WTC11 (cell line): Measurements from ENCODE around the gene NSG2. TPM values are rescaled to one million over a fixed set of nuclear protein-coding genes. Genes with fewer than 3 reads are reported as not detected.

ENCODE experiments used
- ATAC-seq: fragments of 200-7000 bp; cut with Tn5 transposase; 2 replicates; pipeline ENCODE4 v1.10.0; 2021; ENCODE audit warnings: mild to moderate bottlenecking, moderate library complexity
- CTCF ChIA-PET: fragments of 300-600 bp; sonication (Branson Sonifier 250); formaldehyde crosslinking; loops from one replicate; lab custom pipeline; 2021; ENCODE audit warnings: antibody characterized with exemption; lab: Charles Lee
- POLR2A ChIA-PET: fragments of 350-600 bp; sonication (Branson Sonifier 250); formaldehyde crosslinking; loops from one replicate; lab custom pipeline; 2021; ENCODE audit warnings: antibody characterized with exemption; lab: Charles Lee
- DNase-seq: peaks from one replicate; pipeline ENCODE4 v3.0.0; 2021; ENCODE audit warnings: low spot score
- H3K27ac Mint-ChIP-seq: 2 replicates; pipeline ENCODE4 v1.8.0; 2021; ENCODE audit warnings: mixed read lengths
- H3K27me3 Mint-ChIP-seq: 2 replicates; pipeline ENCODE4 v1.8.0; 2021; ENCODE audit warnings: low read depth, mild to moderate bottlenecking, moderate library complexity, mixed read lengths
- H3K36me3 Mint-ChIP-seq: 2 replicates; pipeline ENCODE4 v1.8.0; 2021; ENCODE audit warnings: mixed read lengths
- H3K4me1 Mint-ChIP-seq: 2 replicates; pipeline ENCODE4 v1.8.0; 2022; ENCODE audit warnings: mixed read lengths
- H3K4me3 Mint-ChIP-seq: 2 replicates; pipeline ENCODE4 v1.8.0; 2021; ENCODE audit warnings: mild to moderate bottlenecking, moderate library complexity, mixed read lengths
- H3K9me3 Mint-ChIP-seq: 2 replicates; pipeline ENCODE4 v1.8.0; 2021; ENCODE audit warnings: mixed read lengths
- CBFB ChIP-seq: sonication (generic); formaldehyde crosslinking; IDR thresholded peaks from 2 replicates; pipeline ENCODE4 v1.8.1; 2022; ENCODE audit warnings: mild to moderate bottlenecking, low read depth, missing genetic modification reagents
- EMX1 ChIP-seq: fragments of 250-450 bp; sonication (Bioruptor Pico); IDR thresholded peaks from 2 replicates; pipeline ENCODE4 v1.8.0; 2021; ENCODE audit warnings: mild to moderate bottlenecking
- HMGXB4 ChIP-seq: sonication (generic); formaldehyde crosslinking; IDR thresholded peaks from 2 replicates; pipeline ENCODE4 v1.8.1; 2023; ENCODE audit warnings: mild to moderate bottlenecking, moderate library complexity, missing genetic modification reagents
- JAZF1 ChIP-seq: fragments of 250-450 bp; sonication (Bioruptor Pico); IDR thresholded peaks from 2 replicates; pipeline ENCODE4 v1.9.0; 2021; ENCODE audit warnings: moderate library complexity, mild to moderate bottlenecking, inconsistent platforms
- JUN ChIP-seq: sonication (generic); formaldehyde crosslinking; IDR thresholded peaks from 2 replicates; pipeline ENCODE4 v1.8.0; 2023; ENCODE audit warnings: mild to moderate bottlenecking, missing genetic modification reagents
- MLX ChIP-seq: sonication (generic); formaldehyde crosslinking; IDR thresholded peaks from 2 replicates; pipeline ENCODE4 v1.8.1; 2023; ENCODE audit warnings: mild to moderate bottlenecking, missing genetic modification reagents, moderate library complexity
- MYBL2 ChIP-seq: sonication (generic); formaldehyde crosslinking; IDR thresholded peaks from 2 replicates; pipeline ENCODE4 v1.8.1; 2023; ENCODE audit warnings: mild to moderate bottlenecking, moderate library complexity, missing genetic modification reagents
- NR1H2 ChIP-seq: sonication (generic); formaldehyde crosslinking; IDR thresholded peaks from 2 replicates; pipeline ENCODE4 v1.9.0; 2021; ENCODE audit warnings: mild to moderate bottlenecking, moderate library complexity, missing genetic modification reagents
- RORB ChIP-seq: fragments of 250-450 bp; sonication (Bioruptor Pico); IDR thresholded peaks from 2 replicates; pipeline ENCODE4 v1.9.0; 2021; ENCODE audit warnings: mild to moderate bottlenecking
- SP1 ChIP-seq: sonication (generic); formaldehyde crosslinking; conservative IDR thresholded peaks from 2 replicates; pipeline ENCODE4 v1.8.1; 2022; ENCODE audit warnings: missing genetic modification reagents
- STAT6 ChIP-seq: sonication (generic); formaldehyde crosslinking; conservative IDR thresholded peaks from 2 replicates; pipeline ENCODE4 v1.8.1; 2023; ENCODE audit warnings: mild to moderate bottlenecking, low read depth, missing genetic modification reagents, moderate library complexity
- ZNF263 ChIP-seq: sonication (generic); formaldehyde crosslinking; IDR thresholded peaks from 2 replicates; pipeline ENCODE4 v1.8.1; 2022; ENCODE audit warnings: low read depth, mild to moderate bottlenecking, moderate library complexity, missing genetic modification reagents
- ZNF317 ChIP-seq: sonication (generic); formaldehyde crosslinking; IDR thresholded peaks from 2 replicates; pipeline ENCODE4 v1.8.1; 2023; ENCODE audit warnings: low read depth, mild to moderate bottlenecking, moderate library complexity, missing genetic modification reagents, borderline replicate concordance
- ZNF423 ChIP-seq: fragments of 250-450 bp; sonication (Bioruptor Pico); IDR thresholded peaks from 2 replicates; pipeline ENCODE4 v2.1.2; 2022; ENCODE audit warnings: mild to moderate bottlenecking, moderate library complexity
- ZNF671 ChIP-seq: fragments of 250-450 bp; sonication (Bioruptor Pico); IDR thresholded peaks from 2 replicates; pipeline ENCODE4 v1.8.0; 2021; ENCODE audit warnings: mild to moderate bottlenecking
- total RNA-seq: library from RNA; stranded (reverse); gene quantifications from 3 replicates; pipeline ENCODE4 v1.2.3, GENCODE V29; 2021
- TF ChIP-seq, protein P1 (sequence below): sonication (generic); formaldehyde crosslinking; IDR thresholded peaks from 2 replicates; pipeline ENCODE4 v1.8.0; 2023; ENCODE audit warnings: mild to moderate bottlenecking, missing genetic modification reagents
- TF ChIP-seq, protein P2 (sequence below): fragments of 250-450 bp; sonication (Bioruptor Pico); IDR thresholded peaks from 2 replicates; pipeline ENCODE4 v2.1.2; 2022; ENCODE audit warnings: mild to moderate bottlenecking, moderate library complexity
- TF ChIP-seq, protein P3 (sequence below): sonication (generic); formaldehyde crosslinking; IDR thresholded peaks from 2 replicates; pipeline ENCODE4 v1.8.1; 2022; ENCODE audit warnings: mild to moderate bottlenecking, missing genetic modification reagents, moderate library complexity, borderline replicate concordance

Gene NSG2
- total RNA-seq, 1 experiment from 2014 or later, result not detected

GRCh38 chr5:174071484-174071883 lies 26.0 kb downstream of the NSG2 start (continued):
- TF ChIP-seq HMGXB4 (CRISPR knock-in tag), result no peak

- H3K4me3 Mint-ChIP-seq, result no peak overlapping the region
- no peak for DNase-seq
- CTCF ChIA-PET, result no interaction called here
Observed at GRCh38 chr5:174073122-174073660, 27.7 kb downstream of the NSG2 start.

More at GRCh38 chr5:174073122-174073660, 27.7 kb downstream of the NSG2 start:
- Mint-ChIP-seq H3K9me3 (no peaks in the 10 kb centered on the region), H3K27ac (no peak overlapping the region), H3K4me1 (no peaks in the 10 kb centered on the region), H3K36me3 (no peaks in the 10 kb centered on the region), H3K27me3 (no peaks in the 10 kb centered on the region)
- TF ChIP-seq EMX1 (CRISPR knock-in tag), result no peak
- TF ChIP-seq ZNF423 (CRISPR knock-in tag), result no peak
- no peak for TF ChIP-seq JUN (CRISPR knock-in tag)
- TF ChIP-seq NR1H2 (CRISPR knock-in tag), result no peak
- TF ChIP-seq SP1 (CRISPR knock-in tag), result no peak
- TF ChIP-seq CBFB (CRISPR knock-in tag), result no peak
- TF ChIP-seq ZNF317, result no peak
- TF ChIP-seq, protein P1, sequence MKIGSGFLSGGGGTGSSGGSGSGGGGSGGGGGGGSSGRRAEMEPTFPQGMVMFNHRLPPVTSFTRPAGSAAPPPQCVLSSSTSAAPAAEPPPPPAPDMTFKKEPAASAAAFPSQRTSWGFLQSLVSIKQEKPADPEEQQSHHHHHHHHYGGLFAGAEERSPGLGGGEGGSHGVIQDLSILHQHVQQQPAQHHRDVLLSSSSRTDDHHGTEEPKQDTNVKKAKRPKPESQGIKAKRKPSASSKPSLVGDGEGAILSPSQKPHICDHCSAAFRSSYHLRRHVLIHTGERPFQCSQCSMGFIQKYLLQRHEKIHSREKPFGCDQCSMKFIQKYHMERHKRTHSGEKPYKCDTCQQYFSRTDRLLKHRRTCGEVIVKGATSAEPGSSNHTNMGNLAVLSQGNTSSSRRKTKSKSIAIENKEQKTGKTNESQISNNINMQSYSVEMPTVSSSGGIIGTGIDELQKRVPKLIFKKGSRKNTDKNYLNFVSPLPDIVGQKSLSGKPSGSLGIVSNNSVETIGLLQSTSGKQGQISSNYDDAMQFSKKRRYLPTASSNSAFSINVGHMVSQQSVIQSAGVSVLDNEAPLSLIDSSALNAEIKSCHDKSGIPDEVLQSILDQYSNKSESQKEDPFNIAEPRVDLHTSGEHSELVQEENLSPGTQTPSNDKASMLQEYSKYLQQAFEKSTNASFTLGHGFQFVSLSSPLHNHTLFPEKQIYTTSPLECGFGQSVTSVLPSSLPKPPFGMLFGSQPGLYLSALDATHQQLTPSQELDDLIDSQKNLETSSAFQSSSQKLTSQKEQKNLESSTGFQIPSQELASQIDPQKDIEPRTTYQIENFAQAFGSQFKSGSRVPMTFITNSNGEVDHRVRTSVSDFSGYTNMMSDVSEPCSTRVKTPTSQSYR, result no peak
- no peak for TF ChIP-seq MLX (CRISPR knock-in tag)
- no peak for TF ChIP-seq ZNF671 (CRISPR knock-in tag)
- no peak for TF ChIP-seq RORB
- TF ChIP-seq, protein P2, sequence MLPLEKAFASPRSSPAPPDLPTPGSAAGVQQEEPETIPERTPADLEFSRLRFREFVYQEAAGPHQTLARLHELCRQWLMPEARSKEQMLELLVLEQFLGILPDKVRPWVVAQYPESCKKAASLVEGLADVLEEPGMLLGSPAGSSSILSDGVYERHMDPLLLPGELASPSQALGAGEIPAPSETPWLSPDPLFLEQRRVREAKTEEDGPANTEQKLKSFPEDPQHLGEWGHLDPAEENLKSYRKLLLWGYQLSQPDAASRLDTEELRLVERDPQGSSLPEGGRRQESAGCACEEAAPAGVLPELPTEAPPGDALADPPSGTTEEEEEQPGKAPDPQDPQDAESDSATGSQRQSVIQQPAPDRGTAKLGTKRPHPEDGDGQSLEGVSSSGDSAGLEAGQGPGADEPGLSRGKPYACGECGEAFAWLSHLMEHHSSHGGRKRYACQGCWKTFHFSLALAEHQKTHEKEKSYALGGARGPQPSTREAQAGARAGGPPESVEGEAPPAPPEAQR (CRISPR knock-in tag), result no peak
- TF ChIP-seq, protein P3, sequence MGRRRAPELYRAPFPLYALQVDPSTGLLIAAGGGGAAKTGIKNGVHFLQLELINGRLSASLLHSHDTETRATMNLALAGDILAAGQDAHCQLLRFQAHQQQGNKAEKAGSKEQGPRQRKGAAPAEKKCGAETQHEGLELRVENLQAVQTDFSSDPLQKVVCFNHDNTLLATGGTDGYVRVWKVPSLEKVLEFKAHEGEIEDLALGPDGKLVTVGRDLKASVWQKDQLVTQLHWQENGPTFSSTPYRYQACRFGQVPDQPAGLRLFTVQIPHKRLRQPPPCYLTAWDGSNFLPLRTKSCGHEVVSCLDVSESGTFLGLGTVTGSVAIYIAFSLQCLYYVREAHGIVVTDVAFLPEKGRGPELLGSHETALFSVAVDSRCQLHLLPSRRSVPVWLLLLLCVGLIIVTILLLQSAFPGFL, result no peak
- no peak for TF ChIP-seq JAZF1 (CRISPR knock-in tag)
- no peak for TF ChIP-seq STAT6 (CRISPR knock-in tag)
- TF ChIP-seq ZNF263 (CRISPR knock-in tag), result no peak
- TF ChIP-seq MYBL2 (CRISPR knock-in tag), result no peak
- no peak for ATAC-seq
- POLR2A ChIA-PET, result no interaction called here
